SU-DHL-6 (cell line): ENCODE measurements around the gene GFPT2.

Experiments used
- H2AFZ ChIP-seq: fragments of 200-600 bp; sonication (generic); 2 replicates; pipeline ENCODE4 v1.6.1; 2014; ENCODE audit warnings: low read depth, mild to moderate bottlenecking, moderate library complexity, mixed read lengths, antibody characterized with exemption, low read length; ENCODE audit not compliant: severe bottlenecking
- H3F3A ChIP-seq: fragments of 200-600 bp; shearing (Covaris generic); 2 replicates; pipeline ENCODE4 v1.6.0; 2016; ENCODE audit warnings: antibody characterized with exemption, mild to moderate bottlenecking; ENCODE audit not compliant: insufficient read depth
- H3K27ac ChIP-seq: fragments of 200-600 bp; sonication (generic); 2 replicates; pipeline ENCODE4 v1.5.1; 2016; ENCODE audit warnings: low read depth, mild to moderate bottlenecking, low read length, moderate library complexity, mixed read lengths
- H3K27me3 ChIP-seq: fragments of 200-600 bp; sonication (generic), shearing (Covaris generic); 2 replicates; pipeline ENCODE4 v1.6.0; 2014; ENCODE audit warnings: mild to moderate bottlenecking, low read length
- H3K36me3 ChIP-seq: fragments of 200-600 bp; sonication (generic); 2 replicates; pipeline ENCODE4 v1.6.1; 2014; ENCODE audit warnings: mild to moderate bottlenecking, low read length, mixed read lengths
- H3K4me2 ChIP-seq: fragments of 300-600, 200-600 bp; shearing (Covaris generic), sonication (generic); 2 replicates; pipeline ENCODE4 v1.6.0; 2014; ENCODE audit warnings: low read length, low read depth, mild to moderate bottlenecking; ENCODE audit not compliant: poor library complexity, severe bottlenecking
- H3K4me3 ChIP-seq: fragments of 200-600 bp; sonication (generic); 2 replicates; pipeline ENCODE4 v1.5.1; 2014; ENCODE audit warnings: antibody characterized with exemption, low read length, mild to moderate bottlenecking, mixed read lengths; ENCODE audit not compliant: insufficient read depth, poor library complexity, severe bottlenecking
- H3K79me2 ChIP-seq: fragments of 200-600 bp; sonication (generic); 2 replicates; pipeline ENCODE4 v1.6.1; 2014; ENCODE audit warnings: mild to moderate bottlenecking, low read length, moderate library complexity; ENCODE audit not compliant: insufficient read depth
- H3K9ac ChIP-seq: fragments of 200-600 bp; sonication (generic); 2 replicates; pipeline ENCODE4 v1.7.0; 2014; ENCODE audit warnings: mild to moderate bottlenecking, low read length
- H3K9me2 ChIP-seq: fragments of 200-600 bp; sonication (generic); replicated peaks from 2 replicates; pipeline ENCODE4 v1.6.1; 2014; ENCODE audit warnings: low read length; ENCODE audit not compliant: insufficient read depth
- H3K9me3 ChIP-seq: fragments of 200-600 bp; sonication (generic); 2 replicates; pipeline ENCODE4 v1.6.1; 2014; ENCODE audit warnings: low read length, mixed read lengths; ENCODE audit not compliant: insufficient read depth
- H4K20me1 ChIP-seq: fragments of 200-600 bp; sonication (generic); 2 replicates; pipeline ENCODE4 v1.6.1; 2014; ENCODE audit warnings: low read depth, mild to moderate bottlenecking, antibody characterized with exemption, low read length, moderate library complexity, mixed read lengths
- CTCF ChIP-seq: fragments of 200-600 bp; sonication (generic); IDR thresholded peaks from one replicate; pipeline ENCODE4 v1.5.1; 2017; ENCODE audit warnings: antibody characterized with exemption, mild to moderate bottlenecking, low read length, moderate library complexity; ENCODE audit not compliant: insufficient read depth, poor library complexity, severe bottlenecking
- EZH2phosphoT487 ChIP-seq: fragments of 200-600 bp; sonication (generic), shearing (Covaris generic); conservative IDR thresholded peaks from 2 replicates; pipeline ENCODE4 v1.6.1; 2018; ENCODE audit warnings: mild to moderate bottlenecking, antibody characterized with exemption, low read length, moderate library complexity, mixed read lengths

Gene GFPT2

GRCh38 chr5:180382926-180383325 lies 29.8 kb upstream of the GFPT2 start:
- H3K9me2 ChIP-seq = no peaks in the 10 kb centered on the region
- no peaks in the 10 kb centered on the region for H3K27me3 ChIP-seq
- H2AFZ ChIP-seq = no peak overlapping the region
- H3K27ac ChIP-seq = no peak overlapping the region
- H3K4me3 ChIP-seq = no peak overlapping the region
- no peak overlapping the region for H3K4me2 ChIP-seq
- no peaks in the 10 kb centered on the region for H3K79me2 ChIP-seq
- TF ChIP-seq CTCF (no peak), EZH2phosphoT487 (no peak)
- H3K36me3 ChIP-seq = no peaks in the 10 kb centered on the region
- H4K20me1 ChIP-seq = no peaks in the 10 kb centered on the region
- H3K9me3 ChIP-seq = no peaks in the 10 kb centered on the region
- no peaks in the 10 kb centered on the region for H3F3A ChIP-seq
- H3K9ac ChIP-seq = no peak overlapping the region

- no peak overlapping the region for H3K27ac ChIP-seq
- no peaks in the 10 kb centered on the region for H3K79me2 ChIP-seq
- no peak overlapping the region for H3K9ac ChIP-seq
- H3K9me3 ChIP-seq = no peaks in the 10 kb centered on the region
- no peaks in the 10 kb centered on the region for H3K36me3 ChIP-seq
- no peak overlapping the region for H3K4me2 ChIP-seq
- H3F3A ChIP-seq = no peaks in the 10 kb centered on the region
- H4K20me1 ChIP-seq = no peaks in the 10 kb centered on the region
- no peak overlapping the region for H2AFZ ChIP-seq
- no peak for TF ChIP-seq CTCF
- no peak for TF ChIP-seq EZH2phosphoT487
- no peak overlapping the region for H3K4me3 ChIP-seq
- no peaks in the 10 kb centered on the region for H3K27me3 ChIP-seq
- H3K9me2 ChIP-seq = no peaks in the 10 kb centered on the region
Measured at GRCh38 chr5:180381851-180382480, 28.8 kb upstream of the GFPT2 start.

DNA sequence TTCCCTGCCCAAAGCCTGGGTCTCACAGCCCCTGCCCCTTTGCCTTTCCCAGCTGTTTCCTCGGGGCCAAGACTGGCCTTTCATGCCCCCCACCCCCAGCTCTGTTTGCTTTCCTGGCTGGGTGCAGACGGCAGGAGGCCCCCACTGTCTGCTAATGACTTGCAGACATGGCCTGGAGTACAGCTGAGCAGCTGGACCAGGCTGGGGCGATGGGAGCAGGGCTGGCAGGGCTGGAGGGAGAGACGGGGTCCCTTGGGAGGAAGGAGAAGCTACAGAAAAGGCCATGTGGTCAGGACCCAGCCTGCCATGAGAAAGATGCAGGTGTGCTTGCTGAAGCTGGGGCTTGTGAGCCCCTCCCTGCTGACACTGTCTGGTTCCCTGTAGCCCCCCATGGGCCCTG lies 28.3 kb upstream of the GFPT2 start:
- no peaks in the 10 kb centered on the region for H3K27me3 ChIP-seq
- H3K4me2 ChIP-seq = no peak overlapping the region
- no peaks in the 10 kb centered on the region for H3K9me2 ChIP-seq
- H3K27ac ChIP-seq = no peak overlapping the region
- H2AFZ ChIP-seq = no peak overlapping the region
- TF ChIP-seq CTCF (no peak), EZH2phosphoT487 (no peak)
- no peaks in the 10 kb centered on the region for H3K79me2 ChIP-seq
- H4K20me1 ChIP-seq = no peaks in the 10 kb centered on the region
- no peaks in the 10 kb centered on the region for H3K9me3 ChIP-seq
- H3K9ac ChIP-seq = no peak overlapping the region
- H3F3A ChIP-seq = no peaks in the 10 kb centered on the region
- no peak overlapping the region for H3K4me3 ChIP-seq
- no peaks in the 10 kb centered on the region for H3K36me3 ChIP-seq
